SK-N-SH (cell line): ENCODE results near the gene ALDOA. TPM values are rescaled to one million over a fixed set of nuclear protein-coding genes. Genes with fewer than 3 reads are reported as not detected.

ENCODE experiments used
- CTCF ChIA-PET: fragments of 300-600, 350-600 bp; formaldehyde crosslinking; extraction: SDS; loops from one replicate; lab custom pipeline; 2021; lab: Yijun Ruan, JAX
- POLR2A ChIA-PET: fragments of 350-600 bp; sonication (Branson Sonifier 250); formaldehyde crosslinking; extraction: SDS; loops from one replicate; lab custom pipeline; 2020; ENCODE audit warnings: antibody characterized with exemption, inconsistent platforms; lab: Yijun Ruan, JAX
- DNase-seq: peaks from one replicate; pipeline ENCODE4 v3.0.0; 2012
- H2AFZ ChIP-seq: fragments of 200-600 bp; sonication (generic); 2 replicates; pipeline ENCODE4 v1.8.1; 2016; ENCODE audit warnings: antibody characterized with exemption, mild to moderate bottlenecking, low read depth
- H3F3A ChIP-seq: fragments of 200-600 bp; sonication (generic); replicated peaks from 2 replicates; pipeline ENCODE3; 2016; ENCODE audit warnings: antibody characterized with exemption, mild to moderate bottlenecking; ENCODE audit not compliant: insufficient read depth
- H3K27ac ChIP-seq, 2 experiments: fragments of 200-500 bp in 1 of 2; fragments of 200-600 bp in 1 of 2; sonication (Bioruptor generic) in 1 of 2; sonication (generic), shearing (Covaris generic) in 1 of 2; 2 replicates each; pipeline versions ENCODE4 v1.5.1 to v1.6.1; 2014 to 2016; ENCODE audit warnings: low read depth in 2 of 2, inconsistent platforms in 1 of 2, low read length in 1 of 2, mild to moderate bottlenecking in 1 of 2, mixed read lengths in 1 of 2
- H3K27me3 ChIP-seq: fragments of 200-600 bp; sonication (generic), shearing (Covaris generic); 2 replicates; pipeline ENCODE4 v1.6.1; 2016; ENCODE audit warnings: mixed run types; ENCODE audit not compliant: insufficient read depth
- H3K36me3 ChIP-seq, 2 experiments: fragments of 200-500 bp in 1 of 2; fragments of 200-600 bp in 1 of 2; sonication (Bioruptor generic) in 1 of 2; sonication (generic) in 1 of 2; replicated peaks in 1 of 2; 2 replicates each; pipeline versions ENCODE3 to v1.5.1; 2014 to 2016; ENCODE audit warnings: low read length in 1 of 2, mild to moderate bottlenecking in 1 of 2; ENCODE audit not compliant: insufficient read depth in 2 of 2, control insufficient read depth in 1 of 2
- H3K4me1 ChIP-seq, 2 experiments: fragments of 200-500 bp in 1 of 2; fragments of 200-600 bp in 1 of 2; sonication (Bioruptor generic) in 1 of 2; sonication (generic), shearing (Covaris generic) in 1 of 2; 2 replicates each; pipeline versions ENCODE4 v1.5.1 to v1.6.1; 2014 to 2016; ENCODE audit warnings: low read depth in 1 of 2, low read length in 1 of 2, mixed run types in 1 of 2; ENCODE audit not compliant: insufficient read depth in 2 of 2, control insufficient read depth in 1 of 2
- H3K4me2 ChIP-seq: fragments of 200-600 bp; sonication (generic), shearing (Covaris generic); 2 replicates; pipeline ENCODE4 v1.6.1; 2017; ENCODE audit warnings: mixed run types
- H3K4me3 ChIP-seq, 2 experiments: fragments of 200-500 bp in 1 of 2; fragments of 200-600 bp in 1 of 2; sonication (Bioruptor generic) in 1 of 2; sonication (generic), shearing (Covaris generic) in 1 of 2; 2 replicates each; pipeline versions ENCODE4 v1.5.1 to v1.8.1; 2014 to 2016; ENCODE audit warnings: low read depth in 2 of 2, inconsistent platforms in 1 of 2, low read length in 1 of 2, mild to moderate bottlenecking in 1 of 2, mixed read lengths in 1 of 2, moderate library complexity in 1 of 2
- H3K79me2 ChIP-seq: fragments of 200-600 bp; sonication (generic); 2 replicates; pipeline ENCODE4 v1.8.1; 2017; ENCODE audit warnings: mild to moderate bottlenecking; ENCODE audit not compliant: insufficient read depth
- H3K9ac ChIP-seq: fragments of 200-600 bp; sonication (generic); 2 replicates; pipeline ENCODE4 v1.6.1; 2017; ENCODE audit warnings: mixed run types
- H3K9me2 ChIP-seq: fragments of 200-600 bp; sonication (generic); 2 replicates; pipeline ENCODE4 v1.6.1; 2017; ENCODE audit warnings: mixed run types
- H3K9me3 ChIP-seq: fragments of 200-600 bp; sonication (generic); 2 replicates; pipeline ENCODE4 v1.6.1; 2017; ENCODE audit warnings: mixed run types, mild to moderate bottlenecking, moderate library complexity
- H4K20me1 ChIP-seq: fragments of 200-600 bp; sonication (generic); 2 replicates; pipeline ENCODE4 v1.6.1; 2017; ENCODE audit warnings: mild to moderate bottlenecking, mixed run types; ENCODE audit not compliant: insufficient read depth
- FOSL2 ChIP-seq: IDR thresholded peaks from 2 replicates; pipeline ENCODE4 v1.4.0; 2012; ENCODE audit warnings: low read depth, mild to moderate bottlenecking, moderate library complexity, borderline replicate concordance
- FOXJ3 ChIP-seq: sonication (generic); formaldehyde crosslinking; IDR thresholded peaks from 2 replicates; pipeline ENCODE4 v1.5.1; 2020; ENCODE audit warnings: mild to moderate bottlenecking, missing genetic modification reagents
- MXI1 ChIP-seq: IDR thresholded peaks from 2 replicates; pipeline ENCODE4 v1.6.1; 2012; ENCODE audit warnings: mild to moderate bottlenecking, low read depth, low read length, improper control_type of control experiment
- NFIC ChIP-seq: IDR thresholded peaks from 2 replicates; pipeline ENCODE4 v1.4.0; 2012; ENCODE audit warnings: borderline replicate concordance
- RAD21 ChIP-seq: IDR thresholded peaks from 2 replicates; pipeline ENCODE4 v1.6.1; 2012; ENCODE audit warnings: mild to moderate bottlenecking, low read length
- RCOR1 ChIP-seq: fragments of 150-350 bp; IDR thresholded peaks from 2 replicates; pipeline ENCODE4 v1.6.1; 2017; ENCODE audit warnings: antibody characterized with exemption, low read length
- RFX5 ChIP-seq: IDR thresholded peaks from 2 replicates; pipeline ENCODE4 v1.6.1; 2012; ENCODE audit warnings: mild to moderate bottlenecking, improper control_type of control experiment, low read length
- SIN3A ChIP-seq: IDR thresholded peaks from 2 replicates; pipeline ENCODE4 v1.6.1; 2012; ENCODE audit warnings: low read depth, mild to moderate bottlenecking, low read length, moderate library complexity, borderline replicate concordance
- TCF12 ChIP-seq: IDR thresholded peaks from 2 replicates; pipeline ENCODE4 v1.4.0; 2012
- WGBS: methylation state at CpG from one replicate; pipeline ENCODE4 v1.1.6; 2017; ENCODE audit warnings: low lambda C conversion rate; 5-methylcytosine and 5-hydroxymethylcytosine counted together
- polyA plus RNA-seq, 3 experiments: library from polyadenylated mRNA; depleted of rRNA; stranded (reverse); fragments of >200 nt; gene quantifications; 2 replicates each; pipeline ENCODE4 v1.2.3, GENCODE V29; 2012
- TF ChIP-seq, protein P1 (sequence below): fragments of 150-350 bp; IDR thresholded peaks from 2 replicates; pipeline ENCODE4 v1.6.1; 2017; ENCODE audit warnings: antibody characterized with exemption, low read length, low read depth, borderline replicate concordance
- TF ChIP-seq, protein P2 (sequence below): IDR thresholded peaks from 2 replicates; pipeline ENCODE4 v1.4.0; 2012; ENCODE audit warnings: low read depth, borderline replicate concordance
- TF ChIP-seq, protein P3 (sequence below): IDR thresholded peaks from 2 replicates; pipeline ENCODE4 v1.4.0; 2012; ENCODE audit warnings: low read depth
- TF ChIP-seq, protein P4 (sequence below): fragments of 150-350 bp; IDR thresholded peaks from 2 replicates; pipeline ENCODE4 v1.6.1; 2016; ENCODE audit warnings: mild to moderate bottlenecking, low read depth, low read length
- TF ChIP-seq, protein P5 (sequence below): fragments of 200-600 bp; sonication (generic); IDR thresholded peaks from 2 replicates; pipeline ENCODE4 v1.6.1; 2017; ENCODE audit warnings: antibody characterized with exemption, mild to moderate bottlenecking, moderate library complexity
- TF ChIP-seq, protein P6 (sequence below): IDR thresholded peaks from 2 replicates; pipeline ENCODE4 v1.4.0; 2012; ENCODE audit warnings: low read depth, borderline replicate concordance

The ALDOA gene
- polyA plus RNA-seq, 1 of the 3 experiments (the other 2 are of a cell fraction): 641 TPM

DNA sequence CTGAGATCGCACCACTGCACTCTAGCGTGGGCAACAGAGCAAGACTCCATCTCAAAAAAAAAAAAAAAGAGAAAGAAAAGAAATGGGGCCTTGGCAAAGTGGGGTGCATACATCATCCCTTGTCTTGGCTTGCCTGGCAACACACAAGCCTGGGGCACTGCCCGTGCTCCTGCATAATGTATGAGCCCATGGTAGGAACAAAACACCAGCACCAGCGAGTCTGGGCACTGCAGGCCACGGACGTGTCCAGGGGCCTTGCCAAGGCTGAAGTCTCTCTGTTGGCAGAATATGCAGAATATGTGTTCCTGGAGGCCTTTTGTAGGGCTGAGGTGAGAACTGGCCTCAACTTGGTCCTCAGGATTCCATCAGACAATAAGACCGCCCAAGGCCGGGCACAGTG is 15.7 kb upstream of the ALDOA start:
- 93% methylated on average over 8 of the region's 8 CpGs for WGBS
- POLR2A ChIA-PET: no interaction called here

DNA sequence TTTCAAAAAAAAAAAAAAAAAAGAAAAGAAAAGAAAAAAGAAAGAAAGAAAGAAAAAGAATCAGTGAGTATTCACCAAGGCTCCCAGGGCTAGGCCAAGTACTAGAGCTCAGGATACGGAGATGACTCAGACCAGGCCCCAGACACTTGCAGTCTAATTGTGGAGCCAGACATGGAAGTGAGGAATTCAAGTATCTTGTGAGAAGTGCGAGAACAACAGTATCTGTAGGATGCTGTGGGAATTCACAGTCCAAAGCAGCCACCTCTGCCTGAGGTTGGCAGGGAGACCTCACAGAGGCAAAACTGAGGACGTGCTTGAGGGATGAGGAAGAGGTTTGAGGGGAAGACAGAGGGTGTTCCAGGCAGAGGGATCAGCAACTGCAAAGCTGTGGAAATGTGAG is 14.0 kb upstream of the ALDOA start:
- DNase-seq: no peak
- POLR2A ChIA-PET: no interaction called here
- no peak overlapping the region for H3K4me3 ChIP-seq
- peaks cover 5% of the 10 kb centered on the region in 2 experiments; a peak in 2 of 4 replicates for H3K4me1 ChIP-seq
- peak overlapping the region; percentile 51; the same call in 1 of the 2 replicates for H3K9ac ChIP-seq
- H3F3A ChIP-seq: peaks cover 22% of the 10 kb centered on the region
- no peaks in the 10 kb centered on the region for H3K36me3 ChIP-seq
- no peaks in the 10 kb centered on the region for H3K9me3 ChIP-seq
- H3K9me2 ChIP-seq: no peaks in the 10 kb centered on the region
- H3K27ac ChIP-seq: peak overlapping the region in 1 of 2 experiments; percentile 70; a peak in 2 of 4 replicates
- H2AFZ ChIP-seq: no peak overlapping the region; the same call in 1 of the 2 replicates
- no peak overlapping the region for H3K4me2 ChIP-seq
- H4K20me1 ChIP-seq: no peaks in the 10 kb centered on the region
- H3K79me2 ChIP-seq: peaks cover 33% of the 10 kb centered on the region; the same call in 1 of the 2 replicates
- CTCF ChIA-PET: interaction anchor here (0.6 to 6.1 kb wide), 3 partner anchors 9 to 346 kb away, joined by 3 to 31 read pairs (median 3); partner anchors contain the start of gene TLCD3B
- 40% methylated on average over 3 of the region's 3 CpGs for WGBS
- H3K27me3 ChIP-seq: no peaks in the 10 kb centered on the region
- TF ChIP-seq, protein P1, sequence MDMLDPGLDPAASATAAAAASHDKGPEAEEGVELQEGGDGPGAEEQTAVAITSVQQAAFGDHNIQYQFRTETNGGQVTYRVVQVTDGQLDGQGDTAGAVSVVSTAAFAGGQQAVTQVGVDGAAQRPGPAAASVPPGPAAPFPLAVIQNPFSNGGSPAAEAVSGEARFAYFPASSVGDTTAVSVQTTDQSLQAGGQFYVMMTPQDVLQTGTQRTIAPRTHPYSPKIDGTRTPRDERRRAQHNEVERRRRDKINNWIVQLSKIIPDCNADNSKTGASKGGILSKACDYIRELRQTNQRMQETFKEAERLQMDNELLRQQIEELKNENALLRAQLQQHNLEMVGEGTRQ: no peak
- TF ChIP-seq, protein P2, sequence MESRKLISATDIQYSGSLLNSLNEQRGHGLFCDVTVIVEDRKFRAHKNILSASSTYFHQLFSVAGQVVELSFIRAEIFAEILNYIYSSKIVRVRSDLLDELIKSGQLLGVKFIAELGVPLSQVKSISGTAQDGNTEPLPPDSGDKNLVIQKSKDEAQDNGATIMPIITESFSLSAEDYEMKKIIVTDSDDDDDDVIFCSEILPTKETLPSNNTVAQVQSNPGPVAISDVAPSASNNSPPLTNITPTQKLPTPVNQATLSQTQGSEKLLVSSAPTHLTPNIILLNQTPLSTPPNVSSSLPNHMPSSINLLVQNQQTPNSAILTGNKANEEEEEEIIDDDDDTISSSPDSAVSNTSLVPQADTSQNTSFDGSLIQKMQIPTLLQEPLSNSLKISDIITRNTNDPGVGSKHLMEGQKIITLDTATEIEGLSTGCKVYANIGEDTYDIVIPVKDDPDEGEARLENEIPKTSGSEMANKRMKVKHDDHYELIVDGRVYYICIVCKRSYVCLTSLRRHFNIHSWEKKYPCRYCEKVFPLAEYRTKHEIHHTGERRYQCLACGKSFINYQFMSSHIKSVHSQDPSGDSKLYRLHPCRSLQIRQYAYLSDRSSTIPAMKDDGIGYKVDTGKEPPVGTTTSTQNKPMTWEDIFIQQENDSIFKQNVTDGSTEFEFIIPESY: no peak
- TF ChIP-seq RCOR1 (no peak), TCF12 (no peak), FOXJ3 (CRISPR knock-in tag) (no peak), FOSL2 (peak; percentile 56; the same call in 1 of the 2 replicates), RAD21 (no peak)
- TF ChIP-seq, protein P3, sequence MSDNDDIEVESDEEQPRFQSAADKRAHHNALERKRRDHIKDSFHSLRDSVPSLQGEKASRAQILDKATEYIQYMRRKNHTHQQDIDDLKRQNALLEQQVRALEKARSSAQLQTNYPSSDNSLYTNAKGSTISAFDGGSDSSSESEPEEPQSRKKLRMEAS: peak; percentile 56; the same call in 1 of the 2 replicates
- TF ChIP-seq, protein P4, sequence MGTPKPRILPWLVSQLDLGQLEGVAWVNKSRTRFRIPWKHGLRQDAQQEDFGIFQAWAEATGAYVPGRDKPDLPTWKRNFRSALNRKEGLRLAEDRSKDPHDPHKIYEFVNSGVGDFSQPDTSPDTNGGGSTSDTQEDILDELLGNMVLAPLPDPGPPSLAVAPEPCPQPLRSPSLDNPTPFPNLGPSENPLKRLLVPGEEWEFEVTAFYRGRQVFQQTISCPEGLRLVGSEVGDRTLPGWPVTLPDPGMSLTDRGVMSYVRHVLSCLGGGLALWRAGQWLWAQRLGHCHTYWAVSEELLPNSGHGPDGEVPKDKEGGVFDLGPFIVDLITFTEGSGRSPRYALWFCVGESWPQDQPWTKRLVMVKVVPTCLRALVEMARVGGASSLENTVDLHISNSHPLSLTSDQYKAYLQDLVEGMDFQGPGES: no peak
- TF ChIP-seq, protein P5, sequence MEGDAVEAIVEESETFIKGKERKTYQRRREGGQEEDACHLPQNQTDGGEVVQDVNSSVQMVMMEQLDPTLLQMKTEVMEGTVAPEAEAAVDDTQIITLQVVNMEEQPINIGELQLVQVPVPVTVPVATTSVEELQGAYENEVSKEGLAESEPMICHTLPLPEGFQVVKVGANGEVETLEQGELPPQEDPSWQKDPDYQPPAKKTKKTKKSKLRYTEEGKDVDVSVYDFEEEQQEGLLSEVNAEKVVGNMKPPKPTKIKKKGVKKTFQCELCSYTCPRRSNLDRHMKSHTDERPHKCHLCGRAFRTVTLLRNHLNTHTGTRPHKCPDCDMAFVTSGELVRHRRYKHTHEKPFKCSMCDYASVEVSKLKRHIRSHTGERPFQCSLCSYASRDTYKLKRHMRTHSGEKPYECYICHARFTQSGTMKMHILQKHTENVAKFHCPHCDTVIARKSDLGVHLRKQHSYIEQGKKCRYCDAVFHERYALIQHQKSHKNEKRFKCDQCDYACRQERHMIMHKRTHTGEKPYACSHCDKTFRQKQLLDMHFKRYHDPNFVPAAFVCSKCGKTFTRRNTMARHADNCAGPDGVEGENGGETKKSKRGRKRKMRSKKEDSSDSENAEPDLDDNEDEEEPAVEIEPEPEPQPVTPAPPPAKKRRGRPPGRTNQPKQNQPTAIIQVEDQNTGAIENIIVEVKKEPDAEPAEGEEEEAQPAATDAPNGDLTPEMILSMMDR: no peak

More for the DNA sequence above, 15.7 kb upstream of the ALDOA start:
- H3K27me3 ChIP-seq: no peaks in the 10 kb centered on the region
- H3F3A ChIP-seq: peaks cover 22% of the 10 kb centered on the region
- no peaks in the 10 kb centered on the region for H4K20me1 ChIP-seq
- H3K4me3 ChIP-seq: no peak overlapping the region
- no peaks in the 10 kb centered on the region for H3K9me3 ChIP-seq
- no peak overlapping the region for H3K27ac ChIP-seq
- TF ChIP-seq SIN3A: no peak
- no peak for TF ChIP-seq RFX5
- TF ChIP-seq, protein P3: no peak
- TF ChIP-seq, protein P6, sequence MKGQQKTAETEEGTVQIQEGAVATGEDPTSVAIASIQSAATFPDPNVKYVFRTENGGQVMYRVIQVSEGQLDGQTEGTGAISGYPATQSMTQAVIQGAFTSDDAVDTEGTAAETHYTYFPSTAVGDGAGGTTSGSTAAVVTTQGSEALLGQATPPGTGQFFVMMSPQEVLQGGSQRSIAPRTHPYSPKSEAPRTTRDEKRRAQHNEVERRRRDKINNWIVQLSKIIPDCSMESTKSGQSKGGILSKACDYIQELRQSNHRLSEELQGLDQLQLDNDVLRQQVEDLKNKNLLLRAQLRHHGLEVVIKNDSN: no peak
- TF ChIP-seq MXI1: no peak
- TF ChIP-seq NFIC: no peak
- TF ChIP-seq, all 33 proteins: peak for 0
- H2AFZ ChIP-seq: no peak overlapping the region
- H3K4me2 ChIP-seq: no peak overlapping the region
- no peaks in the 10 kb centered on the region for H3K9me2 ChIP-seq
- peaks cover 22% of the 10 kb centered on the region; the same call in 1 of the 2 replicates for H3K79me2 ChIP-seq
- DNase-seq: no peak
- H3K36me3 ChIP-seq: no peaks in the 10 kb centered on the region
- no peak overlapping the region for H3K9ac ChIP-seq
- peaks cover 5% of the 10 kb centered on the region in 2 experiments; a peak in 2 of 4 replicates for H3K4me1 ChIP-seq
- CTCF ChIA-PET: interaction anchor here (1.0 to 6.1 kb wide), 5 partner anchors 9 to 242 kb away, joined by 3 to 31 read pairs (median 4); partner anchors contain the start of genes TBX6 and TLCD3B
